SK-N-MC (cell line): ENCODE results near the gene OR2T10.
"Not testable (repeated sequence)": the region's sequence is repeated elsewhere in the genome, so short reads cannot be mapped to it uniquely, and the experiment has no call there.

Source experiments
- EZH2 ChIP-seq: fragments of 200-600 bp; sonication (generic); IDR thresholded peaks from one replicate; pipeline ENCODE4 v1.6.1; 2017; ENCODE audit warnings: antibody characterized with exemption
- POLR2AphosphoS5 ChIP-seq: IDR thresholded peaks from 2 replicates; pipeline ENCODE4 v1.6.1; 2012; ENCODE audit warnings: mild to moderate bottlenecking, low read depth, low read length, borderline replicate concordance

DNA sequence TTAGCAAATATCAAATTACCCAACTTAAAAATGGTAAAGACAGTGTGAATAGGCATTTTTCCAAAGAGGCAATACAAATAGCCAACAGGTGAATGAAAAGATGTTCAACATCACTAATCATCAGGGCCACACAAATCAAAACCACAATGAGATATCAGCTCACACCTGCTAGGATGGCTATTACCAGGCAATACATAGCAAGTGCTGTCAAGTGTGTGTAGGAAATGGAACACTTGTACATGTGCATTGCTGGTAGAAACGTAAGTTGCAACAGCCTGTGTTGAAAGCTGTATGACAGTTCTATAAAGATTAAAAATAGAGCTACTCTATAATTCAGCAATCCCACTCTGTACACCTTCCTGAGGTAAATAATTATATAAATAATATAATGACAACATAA is 25.5 kb downstream of the OR2T10 start:
- not testable (repeated sequence) for TF ChIP-seq POLR2AphosphoS5, EZH2
